ENCODE data around the gene PGAM5. TPM values are rescaled to one million over a fixed set of nuclear protein-coding genes. Genes with fewer than 3 reads are reported as not detected.

The PGAM5 gene
- total RNA-seq, 2 donors from 2014 or later = 37.4 to 41.4 TPM

- Histone ChIP-seq H3K27ac (no peak overlapping the region), H3K36me3 (peaks cover 9 to 43% of the 10 kb centered on the region in 2 donors), H3K4me1 (replicated peaks) (no peaks in the 10 kb centered on the region), H3K27me3 (replicated peaks; ENCODE audit: insufficient read depth) (no peaks in the 10 kb centered on the region), H3K9me3 (no peaks in the 10 kb centered on the region), H3K4me3 (no peak overlapping the region)
- DNase-seq (ENCODE audit: low spot score) = no peak
- 94% methylated on average over 2 of the region's 2 CpGs for WGBS
- TF ChIP-seq CTCF (IDR thresholded peaks at IDR 0.05) (no peak), POLR2A (IDR thresholded peaks at IDR 0.05) (no peak), POLR2AphosphoS5 (IDR thresholded peaks at IDR 0.05) (no peak)
- intact Hi-C loops (cut with DNase I) = no loop called here
These were observed 13.1 kb downstream of the PGAM5 start for GRCh38 chr12:132723764-132724140.

DNA sequence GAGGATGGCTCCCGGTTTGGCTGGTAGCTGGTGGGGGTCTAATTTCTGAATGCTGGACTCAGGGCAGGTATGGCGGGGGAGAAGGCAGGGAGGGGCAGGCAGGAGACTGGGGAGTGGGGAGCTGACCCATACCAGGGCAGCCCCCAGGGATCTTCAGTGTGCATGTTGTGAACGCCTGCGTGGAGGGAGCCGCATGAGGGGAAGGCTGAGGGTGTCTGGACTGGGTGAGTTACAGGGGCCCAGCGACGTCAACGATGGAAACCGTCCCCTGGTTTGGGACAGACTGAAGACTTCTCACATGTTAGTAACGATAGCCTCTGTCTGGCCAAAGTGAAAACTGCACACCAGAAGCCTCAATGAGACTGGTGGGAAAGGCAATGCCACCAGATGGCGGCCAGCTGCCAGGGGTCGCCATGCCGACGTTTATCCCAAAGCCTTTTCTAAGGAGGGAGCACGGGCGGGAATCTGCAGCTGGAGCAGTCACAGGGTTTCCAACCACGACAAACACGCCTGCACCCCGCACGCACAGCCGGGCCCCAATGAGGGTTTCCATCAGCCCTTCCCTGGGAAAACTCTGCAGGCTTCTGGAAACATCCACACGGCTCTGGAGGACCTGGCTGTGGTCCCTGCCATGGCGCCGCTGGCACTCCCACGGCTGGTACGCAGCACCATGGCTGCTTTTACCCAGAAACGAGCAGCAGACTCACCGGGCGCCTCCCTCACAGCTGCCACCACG is 14.0 kb downstream of the PGAM5 start:
- Histone ChIP-seq H3K27ac (no peak overlapping the region), H3K4me3 (no peak overlapping the region), H3K9me3 (no peaks in the 10 kb centered on the region), H3K27me3 (replicated peaks; ENCODE audit: insufficient read depth) (no peaks in the 10 kb centered on the region), H3K4me1 (replicated peaks) (no peaks in the 10 kb centered on the region), H3K36me3 (peaks cover 9 to 37% of the 10 kb centered on the region in 2 donors)
- intact Hi-C loops (cut with DNase I) = no loop called here
- WGBS = 90% methylated on average over 30 of the region's 30 CpGs
- no peak for TF ChIP-seq POLR2A (IDR thresholded peaks at IDR 0.05)
- no peak for TF ChIP-seq POLR2AphosphoS5 (IDR thresholded peaks at IDR 0.05)
- no peak for TF ChIP-seq CTCF (IDR thresholded peaks at IDR 0.05)
- DNase-seq (ENCODE audit: low spot score) = no peak

- H3K4me3 ChIP-seq = no peak overlapping the region
- H3K36me3 ChIP-seq = peaks cover 12 to 30% of the 10 kb centered on the region in 2 donors
- H3K27ac ChIP-seq = no peak overlapping the region
- WGBS = 95% methylated on average over 12 of the region's 12 CpGs
- H3K27me3 ChIP-seq (replicated peaks; ENCODE audit: insufficient read depth) = no peaks in the 10 kb centered on the region
- no peak for DNase-seq (ENCODE audit: low spot score)
- intact Hi-C loops (cut with DNase I) = no loop called here
- TF ChIP-seq POLR2A (IDR thresholded peaks at IDR 0.05) (no peak), POLR2AphosphoS5 (IDR thresholded peaks at IDR 0.05) (no peak), CTCF (IDR thresholded peaks at IDR 0.05) (no peak)
- no peaks in the 10 kb centered on the region for H3K4me1 ChIP-seq (replicated peaks)
- H3K9me3 ChIP-seq = no peaks in the 10 kb centered on the region
These were observed 15.7 kb downstream of the PGAM5 start for GRCh38 chr12:132726386-132726785.

GRCh38 chr12:132727091-132727794 is 16.6 kb downstream of the PGAM5 start:
- intact Hi-C loops (cut with DNase I) = no loop called here
- peaks cover 12 to 35% of the 10 kb centered on the region in 2 donors for H3K36me3 ChIP-seq

More at GRCh38 chr12:132727091-132727794, 16.6 kb downstream of the PGAM5 start:
- Histone ChIP-seq H3K27me3 (replicated peaks; ENCODE audit: insufficient read depth) (no peaks in the 10 kb centered on the region), H3K27ac (no peak overlapping the region), H3K4me1 (replicated peaks) (no peaks in the 10 kb centered on the region), H3K9me3 (no peaks in the 10 kb centered on the region), H3K4me3 (no peak overlapping the region)
- DNase-seq (ENCODE audit: low spot score) = no peak
- TF ChIP-seq POLR2A (IDR thresholded peaks at IDR 0.05) = no peak
- TF ChIP-seq POLR2AphosphoS5 (IDR thresholded peaks at IDR 0.05) = no peak
- TF ChIP-seq CTCF (IDR thresholded peaks at IDR 0.05) = no peak
- 94% methylated on average over 37 of the region's 37 CpGs for WGBS
